HG03103 (cell line): ENCODE data around the gene CAMSAP2.
"Not testable (repeated sequence)": the region's sequence is repeated elsewhere in the genome, so short reads cannot be mapped to it uniquely, and the experiment has no call there.

ENCODE experiments used
- ATAC-seq: cut with Tn5 transposase; IDR thresholded peaks from one replicate; pipeline ENCODE4 v1.9.1; 2021; ENCODE audit warnings: low read depth; ENCODE audit not compliant: unreplicated experiment

CAMSAP2 gene

DNA sequence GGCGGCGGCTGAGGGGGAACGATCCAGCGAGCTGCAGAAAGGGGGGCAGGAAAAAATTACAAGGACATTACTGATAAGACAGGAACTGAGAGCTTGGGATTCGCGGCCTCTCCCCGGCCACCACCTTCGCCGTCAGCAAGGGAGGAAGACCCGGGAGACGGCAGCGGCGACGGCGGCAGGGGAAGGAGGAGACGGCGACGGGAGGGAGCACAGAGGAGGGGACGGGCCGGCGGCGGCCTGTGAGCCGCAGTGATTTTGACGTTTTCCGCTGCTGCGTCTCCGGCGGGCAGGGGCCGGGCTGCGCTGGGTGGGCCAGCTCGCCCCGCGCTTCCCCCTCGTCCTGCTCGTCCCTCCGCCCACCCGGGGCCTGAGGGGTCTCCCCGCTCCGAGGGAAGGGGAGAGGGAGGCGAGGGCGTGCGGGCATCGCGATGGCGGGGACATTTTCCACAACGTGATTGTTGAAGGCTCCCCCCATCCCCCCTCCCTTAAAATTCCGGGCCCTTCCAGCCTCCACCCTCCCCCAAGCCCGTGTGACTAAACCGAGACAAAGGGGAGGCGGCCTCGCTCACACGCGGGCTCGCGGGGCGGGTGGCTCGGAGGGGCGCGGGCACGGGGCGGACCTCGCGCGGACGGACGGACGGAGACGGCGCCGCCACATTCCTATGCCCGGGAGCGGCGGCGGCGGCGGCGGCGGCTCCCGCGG is 407 bp downstream of the CAMSAP2 start:
- ATAC-seq: peak; percentile 40

DNA sequence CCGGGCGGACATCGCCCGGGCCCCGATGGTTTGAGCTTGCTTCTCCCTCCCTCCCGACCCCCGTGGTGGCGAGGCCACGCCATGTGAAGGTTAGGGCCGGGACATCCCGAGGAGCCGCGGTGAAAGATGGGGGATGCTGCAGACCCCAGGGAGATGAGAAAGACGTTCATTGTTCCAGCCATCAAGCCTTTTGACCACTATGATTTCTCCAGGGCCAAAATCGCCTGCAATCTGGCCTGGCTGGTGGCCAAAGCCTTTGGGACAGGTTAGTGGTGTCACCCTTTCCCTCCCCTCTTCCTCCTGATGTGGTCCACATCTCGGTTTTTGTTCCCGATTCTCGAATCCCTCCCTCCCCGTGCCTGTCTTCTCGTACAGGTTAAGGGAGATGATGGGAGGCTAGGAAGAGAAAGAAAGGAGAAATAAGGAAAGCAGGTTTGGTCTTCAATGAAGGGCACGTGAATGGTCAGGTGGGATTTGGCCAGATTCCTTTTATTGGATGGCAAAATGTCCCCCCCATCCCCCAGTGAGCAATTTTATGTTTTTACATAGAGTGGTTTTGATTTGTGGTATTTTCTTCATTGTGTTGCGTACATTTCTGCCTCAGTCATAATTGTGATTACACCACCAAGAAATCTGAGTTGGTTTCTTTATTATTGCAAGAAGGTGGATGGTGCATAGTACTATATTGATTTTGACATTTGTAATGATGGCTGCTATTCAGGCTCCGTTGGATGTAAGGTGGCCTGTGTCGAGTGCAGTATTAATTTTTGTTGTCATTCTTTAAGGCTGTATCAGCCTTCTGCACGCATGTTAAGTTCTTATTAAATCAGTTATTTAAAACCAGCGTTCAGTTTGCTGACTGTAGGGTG is 1.2 kb downstream of the CAMSAP2 start:
- no peak for ATAC-seq

DNA sequence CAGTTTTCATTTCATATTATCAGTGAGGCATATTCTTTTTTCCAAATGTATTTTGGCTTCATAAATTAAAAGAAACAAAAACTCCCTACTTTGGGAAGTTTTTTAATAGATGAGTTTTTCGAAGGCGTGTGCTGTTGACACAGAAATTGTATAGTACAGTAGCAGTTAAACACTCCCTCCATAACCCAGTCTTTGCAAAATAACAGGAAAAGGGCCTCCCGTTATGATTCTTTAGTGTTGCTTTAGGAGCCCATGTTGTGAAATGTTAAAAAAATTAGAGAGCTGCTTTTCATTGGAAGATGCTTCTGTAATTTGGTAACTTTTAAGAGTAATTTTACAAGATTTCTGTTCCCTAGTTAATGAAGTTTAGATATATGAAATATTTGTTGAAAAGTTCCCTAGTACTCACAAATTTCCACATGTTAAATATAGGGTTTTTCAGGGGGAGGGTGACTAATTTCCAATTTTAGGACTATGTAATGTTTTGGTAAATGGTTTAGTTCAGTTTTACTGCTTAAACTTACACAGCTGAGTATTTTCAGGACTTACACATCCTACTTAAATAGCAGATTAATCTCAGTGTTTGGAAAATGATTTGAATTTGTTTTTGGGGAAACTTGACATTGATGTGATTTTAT is 2.0 kb downstream of the CAMSAP2 start:
- no peak for ATAC-seq

DNA sequence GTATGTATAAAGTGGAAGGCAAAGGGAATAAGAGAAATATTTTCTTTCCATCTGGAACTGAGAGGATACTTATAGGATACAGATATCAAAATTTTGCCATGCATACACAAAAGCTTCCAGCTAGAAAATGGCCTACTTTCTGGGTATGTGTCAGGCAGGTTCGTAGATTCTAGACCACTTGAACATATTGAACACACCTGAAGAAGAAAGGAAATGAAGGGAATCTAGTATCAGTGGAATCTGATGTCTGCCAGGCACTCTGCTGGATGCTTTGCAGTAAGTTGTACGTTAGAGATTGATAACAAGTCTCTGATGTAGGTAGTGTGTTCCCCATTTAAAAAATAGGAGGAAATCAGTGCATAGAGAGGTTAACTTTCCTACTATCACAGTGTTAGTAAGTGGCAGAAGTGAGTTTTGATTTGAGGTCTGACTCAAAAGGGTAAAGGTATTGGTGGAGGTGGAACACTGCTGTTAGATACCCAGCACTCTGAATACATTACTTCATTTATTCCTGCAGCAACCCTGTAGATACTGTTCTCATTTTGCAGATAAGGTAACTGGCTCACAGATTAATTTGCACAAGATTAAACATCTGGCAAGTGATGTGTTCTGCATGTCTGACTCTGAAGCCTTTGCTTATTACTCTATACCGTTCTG is 3.0 kb downstream of the CAMSAP2 start:
- ATAC-seq: no peak

DNA sequence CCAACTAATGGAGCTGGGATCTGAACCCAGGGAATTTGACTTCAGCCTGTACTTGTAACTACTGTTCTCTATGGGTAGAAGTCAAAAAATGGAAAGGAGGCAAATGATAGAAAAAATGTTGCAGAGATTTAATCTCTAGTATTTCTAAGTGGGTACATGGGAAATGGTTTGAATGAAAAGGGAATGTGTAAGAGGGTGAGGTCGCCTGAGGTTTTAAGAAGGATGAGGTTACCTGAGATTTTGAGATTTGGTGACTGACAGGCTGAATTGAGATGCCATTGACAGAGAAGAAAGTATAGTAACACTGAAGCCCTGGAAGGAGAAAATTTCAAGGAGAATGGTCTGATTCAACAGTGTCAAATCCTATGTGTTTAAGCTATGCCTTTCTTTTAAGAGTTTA is 5.5 kb downstream of the CAMSAP2 start:
- ATAC-seq: no peak

DNA sequence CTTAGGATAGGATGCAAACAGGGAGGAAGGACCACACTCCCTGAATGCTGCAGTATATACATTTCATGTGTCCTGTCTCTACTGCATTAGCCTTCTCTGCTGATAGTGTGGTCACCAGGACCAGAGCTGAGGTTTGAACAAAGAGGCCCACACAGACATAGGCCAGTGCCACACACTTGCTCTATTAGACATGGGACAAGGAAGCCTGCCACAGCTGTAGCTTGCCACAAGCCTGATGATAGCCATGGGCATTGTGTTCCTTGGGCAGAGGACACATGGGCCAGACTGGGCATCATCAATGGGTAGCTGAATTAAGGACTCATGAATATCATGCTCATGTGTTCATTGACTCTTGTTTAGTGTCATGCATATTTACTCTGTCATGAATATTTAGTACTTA is 10.4 kb downstream of the CAMSAP2 start:
- no peak for ATAC-seq

DNA sequence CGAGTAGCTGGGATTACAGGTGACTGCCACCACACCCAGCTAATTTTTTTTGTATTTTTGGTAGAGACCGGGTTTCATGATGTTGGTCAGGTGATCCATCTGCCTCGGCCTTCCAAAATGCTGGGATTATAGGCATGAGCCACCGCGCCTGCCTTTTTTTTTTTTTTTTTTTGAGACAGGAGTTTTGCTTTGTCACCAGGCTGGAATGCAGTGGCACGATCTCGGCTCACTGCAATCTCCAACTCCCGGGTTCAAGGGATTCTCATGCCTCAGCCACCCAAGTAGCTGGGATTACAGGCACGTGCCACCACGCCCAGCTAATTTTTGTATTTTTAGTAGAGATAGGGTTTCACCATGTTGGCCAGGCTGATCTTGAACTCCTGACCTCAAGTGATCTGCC is 12.1 kb downstream of the CAMSAP2 start:
- not testable (repeated sequence) for ATAC-seq

DNA sequence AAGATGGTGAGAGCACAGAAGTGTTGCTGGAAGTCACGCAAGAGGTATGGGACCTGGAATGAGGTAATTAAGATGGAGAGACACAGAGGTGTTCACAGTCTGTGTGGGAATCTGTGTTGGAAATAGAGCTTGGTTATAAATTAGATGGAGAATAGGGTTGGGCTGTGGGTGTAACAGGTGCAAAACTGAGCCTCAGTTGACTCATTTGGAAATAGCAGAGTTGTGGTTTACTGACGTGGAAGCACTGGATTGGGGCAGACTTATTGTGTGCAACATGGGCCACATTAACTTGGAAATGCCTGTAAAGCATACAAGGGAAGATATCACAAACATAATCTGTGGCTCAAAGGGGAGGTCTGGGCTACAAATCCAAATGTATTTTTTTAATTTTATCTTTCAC is 13.0 kb downstream of the CAMSAP2 start:
- peak; percentile 55 for ATAC-seq

DNA sequence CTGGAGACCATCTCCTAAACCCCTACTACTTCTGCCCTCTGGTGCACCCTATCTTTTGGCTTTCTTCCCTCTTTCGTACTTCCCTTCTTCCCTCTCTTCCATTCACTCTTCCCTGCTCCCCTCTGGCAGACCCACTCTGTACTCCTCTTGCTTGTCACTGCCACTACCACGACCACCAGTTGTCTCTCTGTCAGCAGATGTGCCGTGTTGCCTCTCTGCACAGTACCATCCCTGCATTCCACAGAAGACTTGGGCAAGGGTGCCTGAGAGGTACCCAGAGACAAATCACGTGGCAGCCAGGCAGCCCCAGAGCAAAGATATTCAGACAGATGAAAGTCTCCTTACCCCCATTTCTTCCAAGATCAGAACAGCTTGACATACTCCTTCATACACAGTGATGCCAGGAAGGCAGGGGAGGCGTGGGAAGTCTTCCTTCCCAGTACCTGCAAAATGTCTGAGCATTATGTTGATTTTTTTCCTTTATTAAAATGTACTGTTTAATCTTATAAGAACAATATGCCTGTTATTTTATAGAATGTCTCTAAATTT is 15.0 kb downstream of the CAMSAP2 start:
- no peak for ATAC-seq

DNA sequence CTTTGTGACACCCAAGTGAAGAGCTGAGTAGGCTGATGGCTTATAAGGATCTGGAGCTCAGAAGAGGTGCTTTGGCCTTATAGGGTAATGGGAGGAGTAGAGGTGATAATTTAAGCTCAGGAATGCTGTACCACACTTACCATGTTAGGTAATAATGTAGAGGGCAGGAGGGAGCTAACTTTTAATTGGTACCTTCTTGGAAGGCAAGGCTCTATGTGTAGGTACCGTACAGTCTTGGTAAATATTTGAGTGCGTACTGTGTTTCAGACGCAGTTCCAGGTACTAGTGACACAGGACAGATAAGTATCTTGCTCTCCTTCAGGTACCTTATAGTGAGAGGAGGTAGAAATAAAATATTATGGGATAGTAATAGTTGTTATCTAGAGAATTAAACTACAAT is 16.8 kb downstream of the CAMSAP2 start:
- ATAC-seq: no peak

DNA sequence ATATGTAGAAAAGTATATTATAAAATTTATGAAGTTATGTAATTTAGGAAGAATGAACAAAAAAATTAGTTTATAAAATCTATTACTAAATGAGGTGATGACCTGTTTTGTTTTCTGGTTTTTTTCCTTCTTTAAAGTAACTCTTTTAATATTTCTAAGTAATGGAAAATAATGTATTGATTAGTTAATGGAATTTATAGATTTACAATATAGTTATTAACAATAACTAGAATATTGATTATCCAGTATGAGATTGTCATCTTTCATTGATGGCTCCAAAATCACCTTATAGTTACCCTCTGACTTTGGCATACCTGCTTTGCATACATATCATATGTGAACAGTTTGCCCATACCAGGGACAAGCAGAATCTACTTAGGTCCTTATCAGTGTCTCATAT is 23.4 kb downstream of the CAMSAP2 start:
- ATAC-seq: no peak

DNA sequence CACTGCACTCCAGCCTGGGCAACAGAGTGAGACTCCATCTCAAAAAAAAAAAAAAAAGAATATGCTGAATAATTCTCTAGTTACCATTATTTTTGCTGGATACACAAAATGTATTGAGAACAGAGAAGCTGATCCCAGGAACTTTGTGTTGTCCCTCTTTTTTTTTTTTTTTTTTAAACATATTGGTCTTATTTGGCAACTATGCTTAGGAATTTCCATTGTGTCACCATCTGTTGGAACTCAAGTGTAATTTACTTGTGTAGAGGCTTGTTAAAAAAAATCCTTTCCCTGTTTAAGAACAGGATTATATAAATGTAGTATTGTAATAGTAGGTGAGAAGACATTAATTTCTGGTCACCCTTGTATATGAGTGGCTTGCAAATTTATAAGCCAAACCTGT is 28.6 kb downstream of the CAMSAP2 start:
- ATAC-seq: no peak

DNA sequence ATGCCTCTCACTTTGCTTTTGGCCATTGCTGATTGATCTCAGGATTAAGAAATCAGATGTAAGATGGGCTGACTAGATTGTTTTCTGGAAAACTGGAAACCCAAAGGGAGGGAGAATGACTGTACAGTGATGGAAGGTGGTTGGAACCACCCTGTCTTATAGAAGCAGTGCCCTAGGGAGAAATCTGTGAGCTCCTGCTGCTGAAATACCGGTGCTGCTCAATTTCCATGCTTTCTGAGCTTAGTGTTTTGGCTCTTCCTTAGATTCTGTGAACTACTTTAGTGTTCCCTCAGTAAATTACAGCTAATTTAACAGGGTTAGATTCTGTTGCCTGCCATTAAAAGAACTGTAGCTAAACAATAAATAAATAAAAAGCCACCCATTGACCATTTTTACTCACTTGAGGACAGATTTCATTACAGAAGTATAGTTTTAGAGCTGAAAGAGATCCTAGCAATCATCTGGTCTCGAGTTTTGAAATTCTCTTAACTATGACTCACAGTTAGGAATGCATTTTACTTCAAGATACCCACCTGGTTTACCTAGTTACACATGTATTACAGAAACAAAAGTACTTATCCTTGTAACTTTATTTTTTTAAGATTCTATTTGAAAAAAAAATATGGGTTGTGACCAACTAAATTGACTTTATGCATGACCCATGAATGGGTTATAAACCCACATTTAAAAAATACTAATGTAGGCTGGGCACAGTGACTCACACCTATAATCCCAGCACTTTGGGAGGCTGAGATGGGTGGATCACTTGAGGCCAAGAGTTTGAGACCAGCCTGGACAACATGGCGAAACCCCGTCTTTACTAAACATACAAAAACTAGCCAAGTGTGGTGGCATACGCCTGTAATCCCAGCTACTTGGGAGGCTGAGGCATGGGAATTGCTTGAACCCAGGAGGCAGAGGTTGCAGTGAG is 33.2 kb downstream of the CAMSAP2 start:
- ATAC-seq: no peak

DNA sequence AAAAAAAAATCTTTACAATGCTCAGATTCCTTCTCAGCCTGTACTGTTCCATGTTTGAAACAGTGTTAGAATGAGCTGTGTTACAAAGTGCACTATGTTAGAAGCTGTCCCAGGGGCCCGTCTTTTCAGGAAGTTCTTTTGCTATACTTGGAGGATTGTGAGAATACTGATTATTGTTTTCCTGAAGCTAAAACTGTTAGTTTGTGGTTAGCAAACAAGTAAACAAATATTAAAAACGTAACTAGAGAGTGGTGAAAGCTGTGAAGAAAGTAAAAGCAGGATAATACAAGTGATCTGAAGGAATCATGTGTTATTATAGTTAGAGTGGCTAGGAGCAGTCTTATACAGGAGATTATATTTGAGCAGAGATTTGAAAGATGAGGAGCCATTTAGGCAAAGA is 35.6 kb downstream of the CAMSAP2 start:
- ATAC-seq: no peak

DNA sequence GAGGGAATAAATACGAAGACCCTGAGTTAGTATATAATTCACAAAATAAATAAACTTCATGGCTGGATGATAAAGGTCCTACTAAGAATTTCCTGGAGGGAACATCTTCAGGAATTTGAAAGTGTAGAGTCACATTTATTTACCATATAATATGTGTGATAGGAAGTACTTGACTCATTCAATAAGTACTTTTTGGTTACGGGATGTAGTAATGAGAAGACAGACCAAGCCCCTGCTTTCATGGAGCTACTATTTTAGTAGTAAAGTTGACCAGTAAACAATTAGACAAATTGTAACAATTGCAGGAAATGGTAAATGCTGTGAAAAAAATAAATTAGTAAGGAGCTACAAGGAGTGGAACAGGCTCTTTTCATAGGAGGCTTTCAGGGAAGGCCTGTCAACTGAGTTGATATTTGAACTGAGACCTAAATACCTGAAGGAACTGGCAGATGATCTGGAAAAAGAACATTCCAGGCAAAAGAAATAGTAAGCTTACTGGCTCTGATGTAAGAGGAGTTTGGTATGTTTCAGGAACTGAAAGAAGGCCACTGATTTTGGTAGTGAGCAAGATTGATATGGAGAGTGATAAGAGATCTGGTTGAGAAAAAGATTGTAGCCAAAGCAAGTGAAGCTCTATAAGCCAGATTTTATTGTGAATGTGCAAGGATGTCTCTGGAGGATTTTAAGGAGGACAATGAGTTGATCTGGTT is 36.2 kb downstream of the CAMSAP2 start:
- no peak for ATAC-seq

DNA sequence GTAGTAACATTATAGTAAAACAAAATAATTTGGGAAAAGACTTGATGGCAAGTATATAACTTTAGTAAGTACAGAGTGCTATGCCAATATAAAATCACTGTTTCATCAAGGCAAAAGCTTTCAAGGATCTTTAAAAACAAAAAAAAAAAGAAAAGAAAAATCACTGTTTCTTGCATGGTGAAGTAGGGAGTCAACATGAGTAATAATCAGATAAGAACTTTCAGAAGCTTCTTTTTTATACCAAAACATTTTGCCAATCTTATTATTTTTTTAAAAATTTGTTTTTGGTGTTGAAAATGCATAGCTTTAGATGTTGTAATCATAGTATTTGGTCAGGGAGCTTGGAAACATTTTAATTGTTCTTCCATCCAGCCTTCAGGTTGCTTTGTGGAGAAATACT is 37.2 kb downstream of the CAMSAP2 start:
- no peak for ATAC-seq

DNA sequence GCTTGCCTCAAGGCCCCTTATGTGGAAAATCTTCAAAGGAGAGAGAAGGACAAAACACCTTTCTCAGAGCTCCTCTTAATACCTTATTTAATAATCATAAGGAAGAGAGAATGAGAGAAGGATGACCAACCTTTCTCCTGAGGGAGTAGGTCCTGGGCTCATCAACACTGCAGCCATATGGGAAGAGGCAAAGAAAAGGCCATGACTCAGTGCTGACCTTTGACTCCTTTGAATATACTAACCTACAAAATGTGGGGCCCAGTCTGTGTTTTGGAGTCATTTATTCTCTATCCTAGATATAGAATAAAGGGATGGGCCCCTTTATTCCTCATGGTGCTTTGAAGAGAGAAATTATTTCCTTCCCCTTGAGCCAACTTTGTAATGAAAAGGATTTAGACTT is 38.3 kb downstream of the CAMSAP2 start:
- ATAC-seq: no peak

DNA sequence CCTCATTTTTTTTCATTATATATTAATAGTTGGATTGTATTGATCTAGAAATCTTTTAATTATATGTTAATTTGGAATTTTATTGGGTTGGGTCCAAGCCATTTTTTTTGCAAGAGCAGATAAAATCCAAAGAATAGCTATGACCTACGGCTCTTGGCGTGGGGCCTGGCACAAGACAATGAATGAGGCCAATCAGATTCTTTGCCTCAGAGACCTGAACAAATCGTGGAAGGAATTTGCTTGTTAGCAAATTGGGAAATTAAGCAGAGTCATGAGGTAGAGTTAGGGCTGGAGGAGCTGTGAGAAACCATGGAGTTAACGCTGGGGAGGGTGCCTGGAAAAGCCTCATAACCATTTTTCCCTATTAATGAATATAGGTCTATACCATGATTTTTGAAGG is 40.1 kb downstream of the CAMSAP2 start:
- no peak for ATAC-seq

DNA sequence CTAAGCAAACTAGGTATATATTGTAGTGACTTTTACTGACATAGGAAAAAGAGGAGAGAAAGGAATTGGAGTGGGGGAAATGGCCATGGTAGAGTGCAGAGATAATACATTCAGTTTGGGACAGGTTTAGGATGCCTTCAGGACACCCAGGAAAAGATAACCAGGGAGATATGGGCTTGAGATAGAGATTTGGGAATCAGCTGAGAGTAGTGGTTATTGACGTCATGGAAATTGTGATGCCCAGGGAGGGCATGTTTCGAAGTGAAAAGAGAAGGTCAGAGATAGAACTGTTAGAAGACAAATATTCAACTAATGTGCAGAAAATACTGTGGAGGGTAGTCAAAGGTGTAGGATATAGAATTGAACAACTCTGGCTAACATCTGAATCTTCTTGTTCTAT is 40.6 kb downstream of the CAMSAP2 start:
- ATAC-seq: no peak
